ENCODE data around the gene OR52N1.

Gene OR52N1

DNA sequence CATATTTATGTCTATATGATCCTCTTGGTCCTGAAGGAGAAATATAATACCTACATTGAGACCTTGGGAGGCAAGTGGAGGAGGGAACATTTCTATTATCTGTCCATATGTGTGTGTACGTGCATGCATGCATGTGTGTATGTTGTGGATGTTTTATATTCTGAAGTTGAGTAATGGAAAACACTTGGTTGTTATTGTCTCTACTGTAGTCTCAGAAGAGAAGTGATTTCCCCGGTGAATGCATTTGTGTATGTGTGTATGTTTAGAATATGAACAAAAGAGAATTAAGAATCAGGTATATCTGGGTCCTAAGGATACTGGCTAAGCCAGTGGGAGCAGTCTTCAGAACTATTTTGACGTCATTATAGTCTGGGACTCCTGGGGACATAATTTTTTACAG is at the start of gene OR52N1:
TSS of gene OR52N1 (minus strand) at position 101 of the 400 bp plus-strand sequence. CDS start 2,449 bp downstream, outside the sequence.
- DNase-seq (ENCODE audit: low spot score) = no peak

DNA sequence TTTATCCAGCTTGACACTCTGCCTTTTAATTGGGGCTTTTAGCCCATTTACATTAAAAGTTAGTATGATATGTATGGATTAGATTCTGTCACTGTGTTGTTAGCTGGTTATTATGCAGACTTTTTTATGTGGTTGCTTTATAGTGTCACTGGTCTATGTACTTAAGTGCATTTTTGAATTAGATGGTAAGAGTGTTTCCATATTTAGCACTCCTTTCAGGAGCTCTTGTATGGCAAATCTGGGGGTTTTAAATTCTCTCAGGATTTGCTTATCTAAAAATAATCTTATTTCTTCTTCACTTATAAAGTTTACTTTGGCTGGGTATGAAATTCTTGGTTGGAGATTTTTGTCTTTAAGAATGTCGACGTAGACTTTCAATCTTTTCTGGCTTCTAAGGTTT is 46.6 kb upstream of the OR52N1 start:
- DNase-seq (ENCODE audit: low spot score) = no peak

DNA sequence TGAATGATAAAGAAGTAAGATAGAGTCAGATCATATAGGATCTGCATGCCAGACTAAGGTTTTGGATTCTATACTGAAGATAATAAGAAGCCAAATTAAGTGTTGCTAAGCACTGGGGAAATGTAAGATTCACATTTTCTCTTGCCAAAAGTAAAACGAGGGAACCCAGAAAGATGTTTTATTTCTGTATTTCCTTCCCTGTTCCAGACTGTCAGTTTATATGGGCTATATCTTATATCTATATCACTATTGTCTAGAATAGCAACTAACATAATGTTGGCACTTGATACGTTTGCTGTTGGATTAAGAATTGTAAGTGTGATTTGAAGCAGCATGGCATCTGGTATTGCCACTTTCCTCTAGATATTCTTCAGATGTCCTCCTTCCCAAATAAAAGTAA is 42.4 kb upstream of the OR52N1 start:
- no peak for DNase-seq (ENCODE audit: low spot score)

DNA sequence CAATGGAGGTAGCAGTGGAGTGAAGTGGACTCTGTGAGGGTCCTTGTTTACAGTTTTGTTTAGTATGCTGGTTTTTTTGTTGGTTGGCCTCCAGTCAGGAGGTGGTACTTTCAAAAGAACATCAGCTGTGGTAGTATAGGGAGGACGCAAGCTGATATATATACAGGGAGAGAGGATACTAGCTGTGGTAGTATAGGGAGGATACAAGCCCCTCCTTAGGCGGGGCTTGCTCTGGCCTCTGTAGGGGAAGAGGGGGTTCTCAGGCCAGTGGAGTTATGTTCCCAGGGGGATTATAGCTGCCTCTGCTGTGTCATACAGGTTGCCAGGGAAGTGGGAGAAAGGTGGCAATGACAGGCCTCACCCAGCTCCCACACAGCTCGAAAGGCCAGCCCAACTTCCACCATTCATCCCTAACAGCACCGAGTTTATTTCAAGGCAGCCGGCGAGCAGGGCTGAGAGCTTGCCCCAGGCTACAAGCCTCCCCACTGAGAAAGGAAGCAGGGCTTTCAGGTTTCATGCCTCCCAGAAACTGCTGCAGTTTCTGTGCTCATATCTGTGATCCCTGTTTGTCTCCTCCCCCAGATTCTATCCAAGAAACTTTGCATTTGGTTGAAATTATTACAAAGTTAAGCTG is 40.2 kb upstream of the OR52N1 start:
- no peak for DNase-seq (ENCODE audit: low spot score)

DNA sequence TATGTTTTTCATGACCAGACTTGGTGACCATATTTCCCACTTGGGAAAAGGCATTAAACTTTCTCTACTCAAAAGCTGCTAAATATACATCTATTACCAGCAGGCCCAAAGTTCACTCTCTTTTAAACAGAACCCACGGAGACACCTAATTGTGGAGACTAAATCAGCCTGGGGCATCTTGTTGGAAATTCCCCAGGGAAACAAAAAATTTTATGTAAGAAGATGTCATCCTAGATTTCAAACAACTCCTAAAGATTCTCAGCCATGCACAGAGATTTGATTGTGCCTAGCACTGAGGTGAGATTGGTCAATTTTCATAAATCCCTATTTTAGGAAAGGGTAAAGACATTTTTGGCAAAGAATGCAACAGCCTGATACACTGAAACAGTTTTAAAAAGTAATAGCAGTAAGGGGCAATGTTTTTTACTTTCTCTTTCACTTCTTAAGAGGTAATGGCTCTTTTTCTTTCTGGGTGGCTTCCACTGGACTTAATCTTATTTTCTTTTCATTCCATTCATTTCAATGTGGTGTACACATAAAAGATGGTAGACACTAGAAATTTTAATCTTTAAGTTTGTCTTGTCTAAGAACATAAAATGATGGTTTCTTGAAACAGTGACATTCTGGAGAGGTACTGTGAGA is 27.3 kb upstream of the OR52N1 start:
- no peak for DNase-seq (ENCODE audit: low spot score)

DNA sequence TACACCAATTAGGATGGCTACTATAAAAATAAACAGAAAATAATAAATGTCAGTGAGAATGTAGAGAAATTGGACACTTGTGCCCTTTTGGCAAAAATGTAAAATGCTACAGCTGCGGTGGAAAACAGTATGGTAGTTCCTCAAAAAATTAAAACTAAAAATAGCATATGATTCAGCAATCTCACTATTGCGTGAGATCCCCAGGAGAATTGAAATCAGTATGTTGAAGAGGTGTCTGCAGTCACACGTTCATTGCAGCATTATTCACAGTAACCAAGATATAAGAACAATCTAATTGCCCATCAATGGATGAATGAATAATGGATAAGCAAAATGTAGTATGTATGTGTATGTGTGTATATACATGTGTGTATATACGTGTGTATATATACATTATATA is 24.5 kb upstream of the OR52N1 start:
- no peak for DNase-seq (ENCODE audit: low spot score)

DNA sequence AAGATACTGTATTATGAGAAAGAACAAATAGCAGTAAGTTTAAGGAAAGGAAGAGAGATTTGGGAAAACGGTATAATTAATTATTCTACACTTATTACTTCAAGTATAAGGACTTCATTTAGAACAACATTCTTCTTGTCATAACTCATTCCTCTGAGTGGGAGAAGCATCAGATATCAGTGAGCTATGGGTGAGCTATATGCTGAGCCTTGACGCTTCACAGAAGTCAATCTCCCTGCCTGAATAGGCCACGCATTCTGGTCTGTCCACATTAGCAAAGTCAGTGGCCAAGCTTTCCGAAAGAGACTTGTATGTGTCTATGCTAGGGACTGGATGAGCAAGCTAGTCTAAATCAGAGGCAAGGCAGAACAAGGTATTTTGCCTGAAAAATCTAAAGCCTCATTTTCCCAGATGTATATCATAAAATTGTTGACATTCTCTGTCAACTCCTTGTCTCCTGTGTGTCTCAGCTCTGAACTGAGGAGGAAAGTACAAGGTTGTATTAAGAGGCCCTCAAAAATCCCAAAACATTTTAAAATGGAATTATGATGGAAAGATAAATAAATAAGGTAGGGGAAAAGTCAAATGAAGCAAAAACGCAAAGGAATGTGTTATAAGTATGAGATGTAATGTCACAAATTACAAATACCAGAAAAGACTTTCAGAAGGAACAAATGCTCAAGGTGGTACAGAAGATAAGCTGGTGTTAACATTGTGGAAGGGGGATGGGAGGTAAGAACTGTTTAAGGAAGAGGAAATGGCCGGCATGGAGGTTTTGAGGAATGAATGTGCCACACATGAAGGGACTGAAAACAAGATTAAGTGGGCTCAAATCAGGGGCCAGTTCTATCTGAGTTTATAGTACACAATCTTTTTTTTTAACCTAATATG is 19.1 kb upstream of the OR52N1 start:
- no peak for DNase-seq (ENCODE audit: low spot score)

DNA sequence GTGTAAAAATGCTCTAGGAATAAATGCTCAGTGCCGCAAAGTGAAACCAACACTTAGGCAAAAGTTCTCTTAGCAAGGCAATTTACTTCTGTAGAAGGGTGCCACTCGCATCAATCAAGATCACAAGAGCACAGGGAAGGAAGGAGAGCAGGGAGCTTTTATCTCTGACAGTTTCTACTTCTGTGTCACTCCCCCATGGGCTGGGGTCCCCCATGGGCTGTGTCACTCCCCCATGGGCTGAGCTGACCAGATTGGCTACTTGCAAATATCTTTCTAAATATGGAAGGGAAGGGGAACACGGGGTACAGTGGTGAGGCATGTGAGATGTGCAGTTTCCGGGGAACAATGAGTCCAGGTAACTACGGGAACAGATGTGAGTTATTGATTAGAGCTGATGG is 18.1 kb upstream of the OR52N1 start:
- DNase-seq (ENCODE audit: low spot score) = no peak

DNA sequence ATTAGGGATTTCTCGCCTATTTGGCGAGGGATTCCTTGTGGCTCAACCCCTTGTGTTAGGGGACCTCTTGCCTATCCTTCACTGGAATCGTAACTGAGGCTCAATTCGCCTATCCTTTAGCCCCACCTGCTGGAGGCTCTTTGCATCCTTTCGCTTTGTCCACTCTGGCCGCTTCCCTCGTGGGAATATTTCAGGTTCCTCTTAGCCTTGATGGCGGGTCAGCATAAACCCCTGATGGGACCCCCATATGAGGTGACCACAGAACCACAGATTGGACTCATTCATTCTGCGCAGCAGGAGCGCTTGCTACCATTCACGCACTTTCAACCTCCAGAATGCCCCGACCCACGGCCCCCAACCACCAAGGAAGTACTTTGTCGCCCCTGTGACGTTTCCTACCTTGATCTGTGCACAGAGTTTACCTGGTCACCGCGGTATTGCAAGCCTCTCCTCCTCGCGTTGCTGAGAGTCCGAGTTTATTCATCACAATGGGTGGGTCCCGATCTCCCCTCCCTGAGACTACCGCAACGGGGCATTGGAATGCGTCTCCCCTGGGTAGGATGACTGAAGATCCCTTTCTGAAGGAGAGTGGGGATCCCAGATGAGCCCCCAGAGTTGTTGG is 17.5 kb upstream of the OR52N1 start, which contains the start of gene OR52N2:
TSS of gene OR52N2 (plus strand) at position 425 of the 622 bp plus-strand sequence. CDS start 11,412 bp downstream, outside the sequence.
- peak; percentile 49 for DNase-seq (ENCODE audit: low spot score)

DNA sequence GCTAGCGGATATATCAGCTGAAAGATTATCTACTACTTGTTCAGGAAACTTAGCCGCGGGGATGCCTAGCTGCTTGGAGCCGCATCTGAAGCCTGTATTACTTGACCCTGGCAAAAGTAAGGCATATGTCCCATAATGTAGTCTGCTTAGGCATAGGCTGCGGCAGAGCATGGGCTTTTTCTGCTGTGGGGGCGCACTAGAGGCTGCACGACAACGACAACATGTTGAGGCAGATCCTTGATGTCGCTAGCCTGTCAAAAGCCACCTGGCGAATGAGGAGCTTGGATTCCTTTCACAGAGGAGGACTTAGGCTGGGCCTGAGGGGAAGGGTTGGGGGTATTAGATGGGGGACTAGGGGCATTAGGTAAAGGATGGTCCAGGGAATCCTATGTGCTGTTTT is 16.5 kb upstream of the OR52N1 start:
- DNase-seq (ENCODE audit: low spot score) = no peak

DNA sequence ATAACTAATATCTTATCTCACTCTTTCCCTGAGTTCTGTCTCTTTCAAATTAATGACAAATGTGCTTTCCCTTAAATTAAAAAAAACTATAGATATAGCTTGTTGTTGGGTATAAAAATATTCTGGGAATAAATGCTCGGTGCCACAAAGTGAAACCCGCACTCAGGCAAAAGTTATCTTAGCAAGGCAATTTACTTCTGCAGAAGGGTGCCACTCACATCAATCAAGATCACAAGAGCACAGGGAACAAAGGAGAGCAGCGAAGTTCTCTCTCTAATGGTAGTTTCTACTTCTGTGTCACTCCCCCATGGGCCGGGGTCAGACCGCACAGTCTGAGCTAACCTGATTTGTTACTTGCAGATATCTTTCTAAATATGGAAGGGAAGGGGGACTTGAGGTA is 12.9 kb upstream of the OR52N1 start:
- DNase-seq (ENCODE audit: low spot score) = no peak

DNA sequence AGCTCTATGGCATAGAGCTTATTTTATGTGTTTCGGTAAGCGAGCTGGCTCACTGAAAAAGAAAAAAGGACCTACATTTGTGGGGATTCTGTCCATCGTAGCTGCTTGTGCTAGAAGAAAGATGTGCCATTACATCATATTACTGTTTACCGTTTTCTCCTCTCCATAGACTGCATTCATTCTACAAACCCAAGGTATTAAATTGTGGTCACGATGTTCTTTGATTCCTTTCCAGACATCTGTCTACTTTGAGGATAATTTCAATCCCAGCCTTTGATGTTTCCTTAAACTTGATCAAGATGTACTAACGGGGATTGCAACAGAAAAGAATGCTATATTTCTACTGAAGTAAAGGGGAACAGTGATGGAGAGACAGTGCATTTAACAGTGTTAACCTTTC is 5.5 kb upstream of the OR52N1 start:
- DNase-seq (ENCODE audit: low spot score) = no peak

DNA sequence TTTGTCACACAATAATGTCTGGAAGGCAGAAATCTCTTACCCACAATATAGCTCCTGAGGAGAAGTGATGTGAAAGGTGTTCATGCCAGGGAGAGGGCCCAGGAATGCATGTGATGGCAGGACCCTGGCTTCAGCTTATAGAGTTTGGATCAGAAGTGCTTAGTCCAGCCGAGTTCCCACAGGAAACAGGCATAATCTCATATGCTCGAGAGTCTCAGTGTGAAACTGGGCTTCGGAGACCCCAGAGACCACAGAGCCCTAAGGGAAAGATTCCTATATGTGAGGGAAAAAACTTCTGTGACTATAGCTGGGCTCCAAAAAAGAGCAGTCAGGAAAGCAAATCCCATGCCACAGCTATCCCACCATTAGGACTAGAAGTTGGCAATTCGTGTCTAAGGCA is 7.8 kb downstream of the OR52N1 start, which contains the start of gene OR52N5:
TSS of gene OR52N5 (minus strand) at position 101 of the 400 bp plus-strand sequence. CDS start 4,721 bp downstream, outside the sequence.
- no peak for DNase-seq (ENCODE audit: low spot score)

DNA sequence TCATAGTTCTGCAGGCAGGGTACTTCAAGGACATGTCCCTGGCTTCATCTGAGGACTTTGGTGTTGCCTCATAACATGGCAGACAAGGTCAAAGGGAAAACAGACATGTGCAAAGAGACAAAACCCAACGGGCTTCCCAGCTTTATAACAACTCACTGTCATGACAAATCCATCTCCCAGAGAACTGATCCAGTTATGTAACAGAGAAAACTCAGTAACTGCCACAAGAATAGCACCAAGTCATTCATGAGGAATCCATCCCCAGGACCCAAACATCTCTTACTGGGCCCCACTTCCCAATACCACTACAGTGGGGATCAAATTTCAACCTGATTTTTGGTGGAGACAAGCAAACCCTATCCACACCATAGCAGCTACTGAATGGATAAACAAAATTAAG is 24.0 kb downstream of the OR52N1 start:
- DNase-seq (ENCODE audit: low spot score) = no peak

DNA sequence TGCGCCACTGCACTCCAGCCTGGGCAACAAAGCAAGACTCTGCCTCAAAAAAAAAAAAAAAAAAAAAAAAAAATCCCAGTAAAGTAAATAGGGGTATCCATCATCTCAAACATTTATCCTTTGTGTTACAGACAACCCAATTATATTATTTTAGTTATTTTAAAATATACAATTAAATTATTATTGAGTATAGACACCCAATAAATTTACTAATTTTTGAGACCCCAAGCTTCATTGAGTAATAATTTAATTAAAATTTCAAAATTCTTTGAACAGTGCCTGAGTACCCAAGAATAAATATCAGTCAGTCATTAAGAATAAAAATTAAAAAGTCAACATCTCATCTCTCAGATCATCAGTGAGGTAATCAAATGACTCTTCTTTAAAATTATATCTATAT is 37.1 kb downstream of the OR52N1 start, which contains the start of gene OR52N4:
TSS of gene OR52N4 (plus strand) at position 301 of the 400 bp plus-strand sequence. CDS start 498 bp downstream, outside the sequence.
- no peak for DNase-seq (ENCODE audit: low spot score)

DNA sequence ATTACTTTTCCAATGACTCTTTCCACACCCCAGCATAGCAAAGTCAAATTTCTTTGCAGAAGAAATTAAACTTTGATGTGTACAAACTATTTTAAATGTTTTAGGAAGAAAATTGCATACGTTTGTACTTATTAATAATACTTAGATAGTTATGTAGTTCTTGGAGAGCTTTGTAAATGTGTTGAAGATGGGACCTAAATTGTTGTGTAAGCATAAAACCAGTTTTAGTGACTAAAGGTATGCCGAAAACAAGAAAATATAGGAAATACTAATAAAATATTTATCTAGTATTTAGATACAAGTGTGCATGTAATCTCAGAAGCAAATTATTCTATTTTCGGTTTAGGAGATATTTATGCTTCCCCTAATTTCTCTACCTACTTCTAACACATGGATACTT is 41.2 kb downstream of the OR52N1 start:
- no peak for DNase-seq (ENCODE audit: low spot score)

DNA sequence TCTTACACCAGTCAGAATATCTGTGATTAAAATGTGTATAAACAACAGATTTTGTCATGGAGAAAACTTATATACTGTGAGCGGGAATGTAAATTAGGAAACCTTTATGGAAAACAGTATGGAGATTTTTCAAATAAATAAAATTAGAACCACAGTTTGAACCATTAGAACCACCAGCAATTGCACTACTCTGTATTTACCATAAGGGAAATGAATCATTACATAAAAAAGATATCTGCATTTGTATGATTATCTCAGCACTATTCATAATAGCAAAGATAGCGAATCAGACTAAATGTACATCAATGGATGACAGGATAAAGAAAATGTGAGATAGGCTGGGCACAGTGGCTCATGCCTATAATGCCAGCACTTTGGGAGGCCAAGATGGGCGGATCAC is 44.5 kb downstream of the OR52N1 start:
- DNase-seq (ENCODE audit: low spot score) = no peak

DNA sequence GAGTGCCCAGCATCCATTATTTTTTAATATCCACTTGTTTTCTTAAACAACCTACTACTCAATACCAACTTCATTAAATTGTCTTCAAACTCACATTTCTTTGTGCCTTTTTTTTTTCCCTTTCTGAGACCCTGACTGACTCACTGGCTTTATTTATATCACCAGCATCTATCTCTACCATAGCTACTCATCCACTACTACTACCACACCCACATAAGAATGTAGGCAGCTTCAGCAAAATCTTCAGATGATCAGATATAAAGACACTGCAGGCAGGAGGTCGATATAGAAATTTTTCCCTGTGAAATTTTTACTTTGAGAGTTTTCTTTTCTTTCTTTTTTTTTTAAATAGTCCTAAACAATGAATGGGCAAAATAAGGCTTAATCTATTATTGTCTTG is 52.6 kb downstream of the OR52N1 start:
- no peak for DNase-seq (ENCODE audit: low spot score)

DNA sequence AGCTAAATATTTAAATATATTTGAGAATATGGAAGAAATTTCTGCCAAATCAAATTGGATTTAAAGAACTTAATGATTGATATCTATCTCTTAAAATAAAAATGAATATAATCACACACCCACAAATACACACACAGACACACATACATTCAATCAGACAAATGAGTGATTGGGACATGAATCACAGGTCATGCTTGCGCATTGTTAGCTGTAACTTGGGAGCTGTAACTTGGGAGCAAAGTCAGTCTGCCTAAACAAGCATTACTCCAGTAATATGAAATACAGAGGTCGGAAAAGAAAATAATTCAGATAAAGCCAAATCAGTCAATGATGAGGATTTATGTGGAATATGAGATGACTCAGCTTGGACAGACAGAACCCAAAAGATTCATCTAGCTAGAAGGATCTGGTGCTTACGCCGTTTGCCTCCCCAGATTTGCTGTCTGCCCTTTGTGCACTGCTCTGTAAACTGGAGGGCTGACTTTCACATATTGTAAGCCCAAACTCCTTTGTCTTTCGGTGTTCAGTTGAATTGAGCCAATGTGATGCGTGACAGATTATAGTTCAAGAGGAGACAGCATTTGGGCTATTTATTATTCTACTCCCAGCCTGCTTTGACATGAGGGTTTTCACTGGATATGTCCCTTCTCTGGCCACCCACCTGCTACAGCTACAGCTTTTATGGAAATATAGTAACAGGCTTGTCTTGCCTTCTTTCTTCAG is 53.2 kb downstream of the OR52N1 start:
- DNase-seq (ENCODE audit: low spot score) = no peak

DNA sequence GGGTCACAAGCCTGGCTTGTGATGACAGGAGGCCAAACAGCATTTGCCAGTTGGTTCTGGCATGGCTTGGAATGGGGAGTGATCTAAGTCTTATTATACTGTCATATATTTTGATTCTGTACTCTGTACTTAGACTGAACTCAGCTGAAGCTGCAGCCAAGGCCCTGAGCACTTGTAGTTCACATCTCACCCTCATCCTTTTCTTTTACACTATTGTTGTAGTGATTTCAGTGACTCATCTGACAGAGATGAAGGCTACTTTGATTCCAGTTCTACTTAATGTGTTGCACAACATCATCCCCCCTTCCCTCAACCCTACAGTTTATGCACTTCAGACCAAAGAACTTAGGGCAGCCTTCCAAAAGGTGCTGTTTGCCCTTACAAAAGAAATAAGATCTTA is 54.0 kb downstream of the OR52N1 start:
- DNase-seq (ENCODE audit: low spot score) = no peak
